ENCODE results near the gene SLC26A4.

DNA sequence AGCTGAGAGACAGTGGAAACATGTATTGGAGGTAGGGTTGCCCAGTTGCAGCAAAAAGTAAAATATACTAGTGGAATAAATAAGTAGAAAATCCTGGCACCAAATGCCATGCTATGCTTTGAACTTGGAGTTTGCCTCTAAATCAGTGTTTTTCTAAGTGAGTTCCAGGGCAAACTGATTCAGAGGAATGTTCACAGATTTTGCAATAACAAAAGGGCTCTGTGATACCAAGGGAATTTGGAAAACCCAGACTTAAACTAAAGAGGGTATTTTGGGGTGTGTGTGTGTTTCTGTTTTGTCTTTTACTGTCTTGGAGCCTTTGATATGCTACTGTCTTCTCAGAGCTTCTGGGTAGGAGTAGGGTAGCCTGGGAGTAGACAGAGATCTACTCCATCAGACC is 39.9 kb downstream of the SLC26A4 start:
- TF ChIP-seq, protein P1, sequence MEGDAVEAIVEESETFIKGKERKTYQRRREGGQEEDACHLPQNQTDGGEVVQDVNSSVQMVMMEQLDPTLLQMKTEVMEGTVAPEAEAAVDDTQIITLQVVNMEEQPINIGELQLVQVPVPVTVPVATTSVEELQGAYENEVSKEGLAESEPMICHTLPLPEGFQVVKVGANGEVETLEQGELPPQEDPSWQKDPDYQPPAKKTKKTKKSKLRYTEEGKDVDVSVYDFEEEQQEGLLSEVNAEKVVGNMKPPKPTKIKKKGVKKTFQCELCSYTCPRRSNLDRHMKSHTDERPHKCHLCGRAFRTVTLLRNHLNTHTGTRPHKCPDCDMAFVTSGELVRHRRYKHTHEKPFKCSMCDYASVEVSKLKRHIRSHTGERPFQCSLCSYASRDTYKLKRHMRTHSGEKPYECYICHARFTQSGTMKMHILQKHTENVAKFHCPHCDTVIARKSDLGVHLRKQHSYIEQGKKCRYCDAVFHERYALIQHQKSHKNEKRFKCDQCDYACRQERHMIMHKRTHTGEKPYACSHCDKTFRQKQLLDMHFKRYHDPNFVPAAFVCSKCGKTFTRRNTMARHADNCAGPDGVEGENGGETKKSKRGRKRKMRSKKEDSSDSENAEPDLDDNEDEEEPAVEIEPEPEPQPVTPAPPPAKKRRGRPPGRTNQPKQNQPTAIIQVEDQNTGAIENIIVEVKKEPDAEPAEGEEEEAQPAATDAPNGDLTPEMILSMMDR (IDR thresholded peaks at IDR 0.05; ENCODE audit: insufficient read depth, low read depth, low read length), result no peak
- no peak for TF ChIP-seq EZH2 (IDR thresholded peaks at IDR 0.05; ENCODE audit: insufficient read depth, low read length)

All from astrocyte (in vitro differentiated cells and primary cell).